H1 (cell line): ENCODE results near the gene METTL9. TPM values are rescaled to one million over a fixed set of nuclear protein-coding genes. Genes with fewer than 3 reads are reported as not detected.

Experiments used
- CTCF ChIA-PET: fragments of 300-600 bp; sonication (Branson Sonifier 250); formaldehyde crosslinking; loops from one replicate; lab custom pipeline; 2021; ENCODE audit not compliant: partially characterized antibody; lab: Charles Lee
- POLR2A ChIA-PET: fragments of 300-600 bp; sonication (Branson Sonifier 250); formaldehyde crosslinking; loops from one replicate; lab custom pipeline; 2021; ENCODE audit warnings: inconsistent platforms; ENCODE audit not compliant: partially characterized antibody; lab: Charles Lee
- DNase-seq, 2 experiments: peaks; one replicate each; pipeline versions ENCODE4 v3.0.0 to v3.0.0-alpha.2; 2010 to 2022; ENCODE audit warnings: low spot score in 2 of 2, low read depth in 1 of 2, mixed read lengths in 1 of 2
- FAIRE-seq: peaks from 2 replicates; lab custom pipeline; 2011; peaks lifted over from hg19 to GRCh38; lab: Jason Lieb, UNC
- H2AFZ ChIP-seq: 2 replicates; pipeline ENCODE4 v1.8.1; 2012; ENCODE audit warnings: low read length, inconsistent platforms
- H2AK5ac ChIP-seq: 2 replicates; pipeline ENCODE4 v1.6.1; 2013; ENCODE audit warnings: low read depth, low read length
- H2BK120ac ChIP-seq: replicated peaks from 2 replicates; pipeline ENCODE3; 2013; ENCODE audit warnings: low read depth, low read length, inconsistent platforms
- H2BK12ac ChIP-seq: 2 replicates; pipeline ENCODE4 v1.6.1; 2013; ENCODE audit warnings: low read depth, low read length
- H2BK15ac ChIP-seq: 2 replicates; pipeline ENCODE4 v1.6.1; 2013; ENCODE audit warnings: low read length
- H2BK20ac ChIP-seq: 2 replicates; pipeline ENCODE4 v1.6.1; 2013; ENCODE audit warnings: low read length
- H2BK5ac ChIP-seq: 2 replicates; pipeline ENCODE4 v1.6.1; 2013; ENCODE audit warnings: low read depth, low read length
- H3K14ac ChIP-seq: 2 replicates; pipeline ENCODE4 v1.6.1; 2013; ENCODE audit warnings: inconsistent platforms; ENCODE audit not compliant: insufficient read length
- H3K18ac ChIP-seq: 2 replicates; pipeline ENCODE4 v1.6.1; 2013; ENCODE audit warnings: low read length; ENCODE audit errors: extremely low read depth
- H3K23ac ChIP-seq: 2 replicates; pipeline ENCODE4 v1.6.1; 2013; ENCODE audit warnings: inconsistent platforms; ENCODE audit not compliant: insufficient read length
- H3K23me2 ChIP-seq: 2 replicates; pipeline ENCODE4 v1.6.1; 2013; ENCODE audit warnings: low read depth, low read length
- H3K27ac ChIP-seq: 2 replicates; pipeline ENCODE4 v1.6.1; 2011; ENCODE audit warnings: low read depth, low read length, inconsistent platforms
- H3K27me3 ChIP-seq, 4 experiments: replicated peaks in 1 of 4; 1 replicate in 1 of 4; 2 replicates in 3 of 4; pipeline versions ENCODE4 v1.6.1 to v1.8.1; 2011 to 2013; ENCODE audit warnings: low read length in 3 of 4, mild to moderate bottlenecking in 3 of 4, inconsistent platforms in 2 of 4, mixed read lengths in 2 of 4, moderate library complexity in 1 of 4; ENCODE audit not compliant: control insufficient read depth in 3 of 4, insufficient read depth in 3 of 4; ENCODE audit errors: extremely low read depth in 1 of 4
- H3K36me3 ChIP-seq, 4 experiments: 2 replicates each; pipeline versions ENCODE4 v1.6.1 to v1.8.1; 2011 to 2013; ENCODE audit warnings: mild to moderate bottlenecking in 4 of 4, low read length in 3 of 4, moderate library complexity in 2 of 4, control low read depth in 1 of 4, inconsistent platforms in 1 of 4; ENCODE audit not compliant: insufficient read depth in 4 of 4, control insufficient read depth in 2 of 4
- H3K4ac ChIP-seq: replicated peaks from 2 replicates; pipeline ENCODE3; 2013; ENCODE audit warnings: low read length, low read depth, mixed read lengths, inconsistent platforms; ENCODE audit not compliant: insufficient read length
- H3K4me1 ChIP-seq, 4 experiments: replicated peaks in 1 of 4; 1 replicate in 1 of 4; 2 replicates in 3 of 4; pipeline versions ENCODE4 v1.6.1 to v1.8.1; 2011 to 2013; ENCODE audit warnings: low read length in 3 of 4, inconsistent platforms in 2 of 4, mixed read lengths in 1 of 4; ENCODE audit not compliant: insufficient read depth in 4 of 4, control insufficient read depth in 3 of 4
- H3K4me2 ChIP-seq, 2 experiments: 2 replicates each; pipeline versions ENCODE4 v1.6.1 to v1.8.1; 2011 to 2013; ENCODE audit warnings: low read depth in 2 of 2, low read length in 2 of 2, control low read depth in 1 of 2, inconsistent platforms in 1 of 2, mild to moderate bottlenecking in 1 of 2; ENCODE audit not compliant: insufficient read depth in 1 of 2
- H3K4me3 ChIP-seq, 4 experiments: fragments of 200-600, 300-600 bp in 1 of 4; sonication (generic), shearing (Covaris generic), sonication (Bioruptor Twin) in 1 of 4; 2 replicates each; pipeline versions ENCODE4 v1.5.1 to v1.8.1; 2011 to 2016; ENCODE audit warnings: low read length in 4 of 4, low read depth in 3 of 4, control low read depth in 2 of 4, inconsistent platforms in 2 of 4, mild to moderate bottlenecking in 2 of 4, mixed read lengths in 1 of 4, moderate library complexity in 1 of 4; ENCODE audit not compliant: insufficient read depth in 2 of 4; ENCODE audit errors: extremely low read depth in 1 of 4
- H3K56ac ChIP-seq: replicated peaks from 2 replicates; pipeline ENCODE3; 2013; ENCODE audit warnings: low read depth, mild to moderate bottlenecking, mixed read lengths, low read length, inconsistent platforms; ENCODE audit not compliant: insufficient read length
- H3K79me1 ChIP-seq: 2 replicates; pipeline ENCODE4 v1.6.1; 2013; ENCODE audit warnings: low read depth, low read length, control low read depth
- H3K79me2 ChIP-seq, 2 experiments: 2 replicates each; pipeline versions ENCODE4 v1.6.1 to v1.8.1; 2012 to 2013; ENCODE audit warnings: low read length in 2 of 2, mild to moderate bottlenecking in 2 of 2, inconsistent platforms in 1 of 2; ENCODE audit not compliant: insufficient read depth in 2 of 2, control insufficient read depth in 1 of 2
- H3K9ac ChIP-seq, 4 experiments: replicated peaks in 1 of 4; 1 replicate in 1 of 4; 2 replicates in 3 of 4; pipeline versions ENCODE4 v1.6.1 to v1.8.1; 2011 to 2013; ENCODE audit warnings: low read depth in 3 of 4, low read length in 3 of 4, control low read depth in 2 of 4, mild to moderate bottlenecking in 2 of 4, moderate library complexity in 2 of 4, inconsistent platforms in 1 of 4; ENCODE audit errors: extremely low read depth in 1 of 4
- H3K9me3 ChIP-seq, 2 experiments: 2 replicates each; pipeline versions ENCODE4 v1.6.1 to v1.8.1; 2012 to 2013; ENCODE audit warnings: mild to moderate bottlenecking in 2 of 2, moderate library complexity in 2 of 2, control low read depth in 1 of 2, inconsistent platforms in 1 of 2, low read depth in 1 of 2, low read length in 1 of 2, mixed read lengths in 1 of 2; ENCODE audit not compliant: insufficient read depth in 2 of 2
- H4K20me1 ChIP-seq, 2 experiments: replicated peaks in 1 of 2; 2 replicates each; pipeline versions ENCODE3 to v1.8.1; 2011 to 2013; ENCODE audit warnings: inconsistent platforms in 2 of 2, low read length in 2 of 2, mild to moderate bottlenecking in 1 of 2; ENCODE audit not compliant: insufficient read depth in 2 of 2, control insufficient read depth in 1 of 2
- H4K5ac ChIP-seq: 2 replicates; pipeline ENCODE4 v1.6.1; 2013; ENCODE audit warnings: low read length, low read depth, mixed read lengths, inconsistent platforms; ENCODE audit not compliant: insufficient read length
- H4K8ac ChIP-seq: 2 replicates; pipeline ENCODE4 v1.8.0; 2013; ENCODE audit warnings: mild to moderate bottlenecking, moderate library complexity, low read length, inconsistent platforms; ENCODE audit not compliant: insufficient read depth; ENCODE audit errors: extremely low read depth
- H4K91ac ChIP-seq: replicated peaks from 2 replicates; pipeline ENCODE3; 2013; ENCODE audit warnings: low read length, mixed read lengths, inconsistent platforms; ENCODE audit not compliant: insufficient read length
- GTF2F1 ChIP-seq: IDR thresholded peaks from 2 replicates; pipeline ENCODE4 v1.6.1; 2012; ENCODE audit warnings: low read depth, low read length, improper control_type of control experiment, borderline replicate concordance
- KDM1A ChIP-seq: fragments of 200-600, 300-600 bp; sonication (generic); IDR thresholded peaks from 2 replicates; pipeline ENCODE4 v1.7.1; 2016; ENCODE audit warnings: mild to moderate bottlenecking, low read length, borderline replicate concordance
- NRF1 ChIP-seq: IDR thresholded peaks from 2 replicates; pipeline ENCODE4 v1.6.1; 2011; ENCODE audit warnings: mild to moderate bottlenecking, low read depth, low read length, improper control_type of control experiment
- RBBP5 ChIP-seq: IDR thresholded peaks from 2 replicates; pipeline ENCODE4 v1.7.1; 2012; ENCODE audit warnings: low read depth, mild to moderate bottlenecking, inconsistent platforms, low read length, moderate library complexity, borderline replicate concordance
- SP1 ChIP-seq: IDR thresholded peaks from 2 replicates; pipeline ENCODE4 v1.6.1; 2011; ENCODE audit warnings: low read depth, low read length
- TCF12 ChIP-seq: IDR thresholded peaks from 2 replicates; pipeline ENCODE4 v1.6.1; 2011; ENCODE audit warnings: low read depth, mild to moderate bottlenecking, low read length
- USF2 ChIP-seq: IDR thresholded peaks from 2 replicates; pipeline ENCODE4 v1.6.1; 2011; ENCODE audit warnings: low read length, improper control_type of control experiment
- WGBS, 2 experiments: shearing (Covaris generic) in 1 of 2; methylation state at CpG; one replicate each; pipeline versions ENCODE4 v1.1.6 to v1.1.7; 2013 to 2015; ENCODE audit warnings: low lambda C conversion rate in 2 of 2, mixed read lengths in 2 of 2, inconsistent platforms in 1 of 2, low coverage in 1 of 2, missing lambda C conversion rate in 1 of 2; ENCODE audit not compliant: insufficient replicate concordance in 2 of 2, insufficient coverage in 1 of 2, insufficient read length in 1 of 2; ENCODE audit errors: extremely low coverage in 1 of 2, missing lambda C conversion rate in 1 of 2; 5-methylcytosine and 5-hydroxymethylcytosine counted together
- polyA plus RNA-seq, 7 experiments: library from polyadenylated mRNA; depleted of rRNA in 3 of 7; stranded (reverse) in 5 of 7; unstranded in 2 of 7; fragments of >200 nt in 5 of 7; fragments of 200-250 nt in 2 of 7; gene quantifications; 1 replicate in 5 of 7; 2 replicates in 1 of 7; 4 replicates in 1 of 7; pipeline versions ENCODE4 v1.2.1 to v1.2.3, GENCODE V29; 2011 to 2013; ENCODE audit warnings: missing spikeins in 2 of 7, mixed read lengths in 2 of 7
- total RNA-seq: library from RNA; stranded (reverse); fragmentation: NEBNext Ultra II Directional; extraction: Animal tissue kit (Norgen Biotek cat#: 25700); gene quantifications from 2 replicates; pipeline ENCODE4 v1.2.1, GENCODE V29; 2021

METTL9 gene
- total and polyA plus RNA-seq, 2 of the 8 experiments (the other 6 are each of a cell fraction or from before 2014, with no cell fraction given) = 45.4 to 112 TPM

GRCh38 chr16:21565861-21566669 is 33.3 kb upstream of the METTL9 start:
- Histone ChIP-seq H4K20me1 (no peaks in the 10 kb centered on the region), H2AK5ac (no peak overlapping the region), H3K18ac (no peak overlapping the region), H4K91ac (no peak overlapping the region), H3K9ac (no peak overlapping the region), H3K9me3 (no peaks in the 10 kb centered on the region), H3K4me2 (no peak overlapping the region), H3K4me1 (no peaks in the 10 kb centered on the region), H2AFZ (peak overlapping the region; percentile 4; the same call in 1 of the 2 replicates), H3K4ac (no peak overlapping the region), H4K5ac (no peak overlapping the region)
- DNase-seq = no peak
- TF ChIP-seq SP1 (no peak), TCF12 (no peak), USF2 (no peak), GTF2F1 (no peak), NRF1 (no peak), RBBP5 (no peak), KDM1A (no peak)
- TF ChIP-seq, all 59 proteins: peak for 0
- no peak for FAIRE-seq
- Histone ChIP-seq H2BK20ac (no peak overlapping the region), H2BK120ac (no peak overlapping the region), H3K4me3 (no peak overlapping the region), H4K8ac (no peak overlapping the region), H3K27ac (no peak overlapping the region), H3K56ac (no peak overlapping the region), H2BK15ac (no peak overlapping the region), H3K23me2 (no peaks in the 10 kb centered on the region), H3K36me3 (no peaks in the 10 kb centered on the region), H2BK5ac (no peak overlapping the region), H3K27me3 (no peaks in the 10 kb centered on the region), H3K79me2 (no peaks in the 10 kb centered on the region), H3K14ac (no peak overlapping the region), H3K79me1 (no peaks in the 10 kb centered on the region), H2BK12ac (no peak overlapping the region), H3K23ac (no peak overlapping the region)
- POLR2A ChIA-PET = no interaction called here
- WGBS, 2 experiments = 93% methylated on average over 13 of the region's 13 CpGs; no CpG with 5 or more reads in 1 of the 2 experiments
- CTCF ChIA-PET = interaction anchor here (0.9 to 1.5 kb wide), 3 partner anchors 10 to 15 kb away, joined by 3 to 7 read pairs (median 3); no protein-coding TSS in a partner anchor
